Progenitor cell of endocrine pancreas (in vitro differentiated cells): ENCODE results near the gene SETD1A. TPM values are rescaled to one million over a fixed set of nuclear protein-coding genes. Genes with fewer than 3 reads are reported as not detected.

ENCODE experiments used
- DNase-seq: peaks from one replicate; pipeline ENCODE4 v3.0.0; 2021; ENCODE audit warnings: low spot score; ENCODE audit not compliant: unreplicated experiment
- H3K27ac Mint-ChIP-seq: 2 replicates; pipeline ENCODE4 v1.8.0; 2021; ENCODE audit warnings: mild to moderate bottlenecking, moderate library complexity, mixed read lengths
- H3K27me3 Mint-ChIP-seq: 2 replicates; pipeline ENCODE4 v1.8.0; 2021; ENCODE audit warnings: mixed read lengths
- H3K36me3 Mint-ChIP-seq: 2 replicates; pipeline ENCODE4 v1.8.0; 2022; ENCODE audit warnings: mixed read lengths; ENCODE audit not compliant: insufficient read depth
- H3K4me1 Mint-ChIP-seq: 2 replicates; pipeline ENCODE4 v1.8.0; 2021; ENCODE audit warnings: low read depth, mixed read lengths
- H3K4me3 Mint-ChIP-seq: 2 replicates; pipeline ENCODE4 v1.8.0; 2021; ENCODE audit warnings: low read depth, mild to moderate bottlenecking, moderate library complexity, mixed read lengths
- H3K9me3 Mint-ChIP-seq: 2 replicates; pipeline ENCODE4 v1.8.0; 2021; ENCODE audit warnings: low read depth, mixed read lengths
- CTCF ChIP-seq: fragments of 200-600 bp; sonication (generic); IDR thresholded peaks from one replicate; pipeline ENCODE4 v1.5.0; 2021; ENCODE audit warnings: antibody characterized with exemption, mild to moderate bottlenecking; ENCODE audit not compliant: unreplicated experiment
- total RNA-seq: library from RNA; stranded (reverse); gene quantifications from 2 replicates; pipeline ENCODE4 v1.2.1, GENCODE V29; 2021

Gene SETD1A
- total RNA-seq, 1 donor from 2014 or later = 27.7 TPM

- Mint-ChIP-seq H3K4me3 (no peak overlapping the region), H3K9me3 (no peaks in the 10 kb centered on the region), H3K27me3 (no peaks in the 10 kb centered on the region), H3K4me1 (no peaks in the 10 kb centered on the region), H3K27ac (peak overlapping the region; percentile 68), H3K36me3 (peaks cover 38% of the 10 kb centered on the region)
- TF ChIP-seq CTCF = no peak
- no peak for DNase-seq
These were observed 7.1 kb downstream of the SETD1A start for GRCh38 chr16:30964574-30965226.

- H3K36me3 Mint-ChIP-seq = peaks cover 33% of the 10 kb centered on the region
- no peaks in the 10 kb centered on the region for H3K27me3 Mint-ChIP-seq
- H3K9me3 Mint-ChIP-seq = no peaks in the 10 kb centered on the region
- no peak overlapping the region for H3K4me3 Mint-ChIP-seq
- H3K27ac Mint-ChIP-seq = no peak overlapping the region
- TF ChIP-seq CTCF = no peak
- no peaks in the 10 kb centered on the region for H3K4me1 Mint-ChIP-seq
- DNase-seq = no peak
These were observed 7.9 kb downstream of the SETD1A start for GRCh38 chr16:30965436-30965835.

GRCh38 chr16:30966033-30966619 is 8.6 kb downstream of the SETD1A start:
- Mint-ChIP-seq H3K36me3 (peaks cover 37% of the 10 kb centered on the region), H3K4me3 (no peak overlapping the region), H3K4me1 (no peaks in the 10 kb centered on the region), H3K27ac (no peak overlapping the region), H3K9me3 (no peaks in the 10 kb centered on the region), H3K27me3 (no peaks in the 10 kb centered on the region)
- DNase-seq = no peak
- no peak for TF ChIP-seq CTCF

- no peak overlapping the region for H3K4me3 Mint-ChIP-seq
- no peak for TF ChIP-seq CTCF
- H3K36me3 Mint-ChIP-seq = peaks cover 43% of the 10 kb centered on the region
- no peaks in the 10 kb centered on the region for H3K4me1 Mint-ChIP-seq
- peak overlapping the region; percentile 27 for H3K27ac Mint-ChIP-seq
- DNase-seq = no peak
- no peaks in the 10 kb centered on the region for H3K9me3 Mint-ChIP-seq
- no peaks in the 10 kb centered on the region for H3K27me3 Mint-ChIP-seq
These were observed 10.2 kb downstream of the SETD1A start for GRCh38 chr16:30967795-30968194.

GRCh38 chr16:30969246-30969842 is 11.8 kb downstream of the SETD1A start:
- no peak overlapping the region for H3K4me3 Mint-ChIP-seq
- no peaks in the 10 kb centered on the region for H3K27me3 Mint-ChIP-seq
- no peak for TF ChIP-seq CTCF
- no peak overlapping the region for H3K27ac Mint-ChIP-seq
- no peaks in the 10 kb centered on the region for H3K9me3 Mint-ChIP-seq
- H3K36me3 Mint-ChIP-seq = peaks cover 46% of the 10 kb centered on the region
- no peak for DNase-seq
- no peaks in the 10 kb centered on the region for H3K4me1 Mint-ChIP-seq
